Embryonic facial prominence (tissue), 1 donor: ENCODE data around the gene MYBPC3.

Experiments used
- DNase-seq: peaks from one replicate; pipeline ENCODE4 v3.0.0-alpha.2; 2016; ENCODE audit errors: extremely low spot score

Gene MYBPC3

DNA sequence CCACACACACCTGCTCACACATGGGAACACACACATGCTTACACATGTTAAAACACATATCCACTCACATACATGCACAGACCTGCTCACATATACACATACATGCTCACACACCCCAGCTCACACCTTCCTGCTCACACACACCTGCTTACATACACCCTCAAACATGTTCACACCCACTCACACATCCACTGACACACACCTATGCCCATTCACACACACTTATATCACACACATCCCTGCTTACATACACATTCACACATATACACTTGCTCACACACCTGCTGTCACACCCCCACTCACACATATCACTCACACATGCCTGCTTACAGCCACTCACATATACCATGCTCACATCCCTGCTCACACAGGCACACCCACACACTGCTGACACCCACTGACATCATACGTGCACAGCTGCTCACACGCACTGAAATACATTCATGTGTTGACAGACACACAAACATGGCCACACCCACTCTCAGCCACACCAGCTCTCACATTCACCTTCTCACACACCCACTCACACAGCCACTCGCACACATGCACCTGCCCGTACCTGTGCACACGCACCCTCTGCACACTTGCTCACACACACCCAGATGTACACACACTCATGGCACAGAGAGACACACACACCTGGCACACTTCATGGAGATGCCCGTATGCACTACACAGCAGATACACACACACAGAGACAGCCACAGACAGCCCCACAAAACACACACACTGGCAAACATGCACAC, 5.7 kb upstream of the MYBPC3 start:
- DNase-seq: no peak

DNA sequence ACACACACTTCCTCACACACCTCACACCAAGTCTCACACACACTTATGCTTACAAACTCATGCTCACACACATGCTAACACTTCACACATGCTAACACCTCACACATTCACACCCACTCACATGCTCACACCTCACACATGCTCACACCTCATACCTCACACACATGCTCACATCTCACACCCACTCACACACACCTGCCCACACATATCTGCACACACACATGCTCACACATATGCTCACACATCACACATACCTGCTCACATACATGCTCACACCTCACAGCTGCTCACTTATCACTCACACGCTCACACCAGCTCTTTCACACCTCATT, 4.5 kb upstream of the MYBPC3 start:
- DNase-seq: no peak

DNA sequence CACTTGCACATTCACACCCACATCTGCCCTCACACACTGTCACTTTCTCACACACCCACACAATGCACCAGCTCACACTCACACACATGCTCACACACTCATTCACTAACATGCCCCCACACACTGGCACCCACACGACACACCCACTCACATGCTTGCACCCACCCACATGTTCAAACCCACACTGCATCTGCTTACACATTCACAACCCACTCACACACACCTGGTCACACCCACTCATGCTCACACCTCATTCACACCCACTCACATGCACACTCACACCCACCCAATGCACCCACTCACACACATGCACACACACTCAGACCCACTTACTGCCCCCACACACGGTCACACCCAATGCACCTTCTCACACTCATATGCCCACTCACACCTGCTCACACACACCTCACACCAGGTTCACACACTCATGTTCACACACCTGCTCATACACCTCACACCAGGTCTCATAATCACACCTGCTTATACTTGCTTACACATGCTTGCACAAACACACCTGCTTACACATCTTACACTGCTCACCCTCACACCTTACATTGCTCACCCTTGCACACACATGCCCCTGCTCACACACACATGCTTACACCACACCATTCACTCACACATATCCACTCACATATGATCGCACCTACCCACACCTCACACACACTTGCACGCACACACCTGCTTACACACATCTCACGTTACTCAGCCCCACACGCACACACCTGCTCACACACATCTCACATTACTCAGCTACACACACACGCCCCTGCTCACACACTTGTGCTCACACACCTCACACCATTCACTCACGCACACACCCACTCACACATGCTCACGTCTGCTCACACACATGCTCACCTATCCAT, 3.9 kb upstream of the MYBPC3 start:
- DNase-seq: no peak

DNA sequence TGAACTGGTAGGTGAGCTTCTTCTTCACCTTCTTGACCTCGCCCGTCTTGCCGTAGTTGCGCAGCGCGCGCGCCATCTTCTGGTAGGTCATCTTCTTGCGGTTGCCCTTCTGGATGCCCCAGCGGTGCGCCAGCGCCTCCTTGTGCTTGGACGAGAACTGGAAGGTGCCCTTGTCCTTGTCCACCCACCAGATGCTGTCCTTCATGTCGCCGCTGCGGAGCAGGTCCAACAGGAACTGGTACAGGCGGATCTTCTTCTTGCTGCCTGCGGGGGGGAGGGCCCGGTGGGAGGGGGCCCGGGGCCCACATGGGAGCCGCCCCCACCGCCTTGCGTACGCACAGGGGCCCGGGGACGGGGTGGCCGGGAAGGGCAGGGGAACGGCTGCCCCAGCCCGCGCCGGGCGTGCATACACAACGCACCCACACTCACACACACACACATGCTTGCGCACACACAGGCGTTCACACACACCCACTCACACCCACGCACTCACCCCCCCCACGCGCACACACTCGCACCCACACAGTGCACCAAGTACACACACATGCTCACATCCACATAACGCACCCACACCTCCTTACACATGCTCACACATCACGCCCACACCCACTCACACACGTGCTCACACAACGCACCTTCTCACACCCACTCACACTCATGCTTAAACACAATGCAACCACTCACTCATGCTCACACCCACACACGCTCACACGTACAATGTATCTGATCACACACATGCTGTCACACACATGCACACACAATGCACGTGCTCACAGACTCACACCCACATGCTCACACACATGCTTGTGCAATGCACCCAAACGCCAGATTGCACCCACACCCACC, 3.0 kb upstream of the MYBPC3 start:
- peak; percentile 41 for DNase-seq

DNA sequence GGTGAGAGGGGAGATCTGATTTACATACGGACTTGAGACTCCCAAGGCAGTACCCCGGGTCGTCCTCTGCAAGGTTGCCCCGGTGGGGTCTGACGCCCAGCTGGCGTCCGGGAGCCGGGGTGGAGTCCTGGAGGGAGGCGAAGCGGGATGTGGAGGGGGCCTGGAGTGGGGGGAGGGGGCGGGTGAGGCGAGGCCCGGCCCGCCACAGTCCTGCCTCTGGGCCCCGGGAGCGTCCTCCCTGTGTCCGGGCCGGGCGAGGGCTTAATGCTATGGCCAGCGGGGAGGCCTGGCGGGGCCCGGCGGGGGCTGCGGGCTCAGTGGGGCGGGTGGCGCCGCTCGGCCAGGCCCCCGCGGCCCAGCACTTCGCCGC, 2.4 kb upstream of the MYBPC3 start:
- DNase-seq: no peak

DNA sequence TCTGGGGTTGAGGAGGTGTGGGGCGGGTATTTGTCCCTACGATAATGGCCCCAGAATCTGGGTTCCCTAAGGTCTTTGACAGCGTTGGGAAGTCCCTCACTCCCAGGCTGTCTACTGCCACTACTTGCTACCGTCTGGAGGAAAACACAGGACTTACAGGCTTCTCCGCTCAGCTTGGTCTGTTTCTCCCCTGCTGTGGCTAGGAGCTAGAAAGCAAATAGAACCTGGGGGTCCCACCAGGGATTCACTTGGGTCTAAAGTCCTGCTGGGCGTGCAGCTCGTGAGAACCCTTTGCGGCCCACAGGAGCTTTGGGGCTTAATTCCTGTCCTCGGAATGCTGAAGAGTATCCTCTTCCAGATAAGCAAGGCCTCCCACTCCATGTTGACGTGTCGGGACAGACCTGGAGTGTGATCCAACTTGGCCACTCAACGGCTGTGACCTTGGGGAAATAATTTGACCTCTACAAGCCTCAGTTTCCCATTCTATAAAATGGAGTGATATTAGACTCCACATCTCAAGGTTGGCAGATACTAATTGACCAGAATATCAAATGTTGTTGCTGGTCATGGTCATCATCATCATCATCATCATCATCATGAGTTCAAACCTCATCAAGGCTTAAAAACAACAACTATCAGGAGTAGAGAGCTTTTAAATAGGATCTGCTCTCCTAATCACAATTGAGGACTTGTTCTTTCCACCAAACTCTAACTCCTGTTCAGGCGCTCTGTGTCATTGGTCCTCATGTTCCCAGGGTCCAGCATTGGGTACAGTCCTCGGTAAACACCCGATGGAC, 1.7 kb upstream of the MYBPC3 start:
- DNase-seq: no peak

DNA sequence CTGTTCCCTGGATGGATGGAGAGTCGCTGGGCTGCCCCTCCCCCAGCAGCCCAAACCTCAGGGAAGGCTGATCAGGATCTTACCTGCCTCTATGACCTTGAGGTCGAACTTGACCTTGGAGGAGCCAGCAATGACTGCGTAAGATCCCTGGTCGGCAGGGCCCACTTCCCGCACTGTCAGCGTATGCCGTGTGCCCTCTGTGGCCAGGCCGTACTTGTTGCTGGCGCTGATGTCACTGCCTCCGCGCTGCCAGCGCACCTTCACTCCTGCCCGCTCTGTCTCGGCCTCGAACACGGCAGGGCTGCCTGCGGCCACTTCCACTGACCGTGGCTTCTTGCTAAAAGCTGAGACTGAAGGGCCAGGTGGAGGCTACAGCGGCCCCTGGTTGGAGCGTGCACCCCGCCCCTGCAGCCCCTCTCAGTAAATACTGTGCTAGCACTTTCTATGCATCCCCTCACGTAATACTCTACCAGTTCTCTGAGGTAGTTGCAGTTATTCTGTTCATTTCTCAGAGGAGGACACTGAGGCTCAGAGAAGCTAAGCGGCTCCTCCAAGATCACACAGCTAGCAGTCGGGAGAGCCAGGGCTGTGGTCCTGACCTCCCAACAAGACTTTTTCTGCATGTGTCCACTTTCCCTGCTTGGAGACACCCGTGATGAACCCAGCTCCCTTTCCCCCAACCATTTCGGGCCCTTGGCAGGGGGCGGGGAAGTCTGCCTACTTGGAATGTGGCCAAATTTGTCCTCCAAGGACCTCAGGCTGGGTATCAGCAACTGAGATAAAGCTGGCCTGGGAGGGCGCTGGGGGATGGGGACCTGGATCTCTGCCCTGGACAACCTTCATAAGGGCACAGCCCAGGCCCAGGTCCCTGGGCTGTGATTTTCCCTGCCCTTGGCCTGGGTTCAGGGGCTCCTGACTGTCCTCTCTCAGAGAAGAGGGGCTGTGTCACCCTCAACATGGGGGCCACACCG, 1.1 kb downstream of the MYBPC3 start:
- DNase-seq: no peak

DNA sequence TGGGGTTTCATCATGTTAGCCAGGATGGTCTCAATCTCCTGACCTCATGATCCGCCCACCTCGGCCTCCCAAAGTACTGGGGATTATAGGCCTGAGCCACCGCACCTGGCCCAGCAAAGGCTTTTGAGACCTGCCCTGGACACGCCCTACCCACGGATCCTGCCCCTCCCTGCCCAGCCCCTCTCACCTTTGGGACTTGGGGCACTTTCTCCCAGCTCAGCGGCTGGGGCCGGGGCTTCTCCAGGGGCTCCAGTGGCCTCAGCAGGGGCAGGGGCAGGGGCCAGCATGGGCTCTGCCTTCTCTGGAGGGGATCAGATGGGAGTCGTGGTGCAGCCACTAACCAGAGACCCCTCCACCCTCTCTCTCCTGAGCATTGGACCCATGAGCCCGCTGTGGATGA, 2.2 kb downstream of the MYBPC3 start:
- DNase-seq: no peak

DNA sequence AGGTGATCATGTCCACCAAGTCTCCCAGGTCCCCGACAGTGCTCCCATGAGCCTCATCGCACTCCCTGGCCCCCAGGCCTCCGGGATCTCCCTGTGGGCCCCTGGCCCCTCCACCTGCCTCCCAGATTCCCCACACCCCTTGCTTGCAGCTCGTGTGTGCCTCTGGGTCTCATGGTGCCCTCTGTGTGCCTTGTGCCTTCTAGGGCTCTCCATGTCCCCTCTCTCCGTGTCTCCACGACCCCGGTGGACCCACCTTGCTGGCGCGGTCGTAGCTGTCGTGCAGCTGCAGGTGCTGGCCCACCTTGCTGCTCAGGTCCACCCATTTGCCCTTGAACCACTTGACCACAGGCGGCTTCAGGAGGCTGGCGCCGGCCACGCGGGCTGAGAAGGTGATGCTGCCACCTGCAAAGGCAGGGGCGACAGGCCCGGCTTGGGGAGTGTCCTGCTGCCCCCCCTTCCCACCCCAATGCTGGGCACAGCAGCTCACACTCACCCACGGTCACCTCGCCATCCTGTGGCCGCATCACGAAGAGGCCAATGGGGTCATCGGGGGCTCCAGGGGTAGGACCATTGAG, 2.9 kb downstream of the MYBPC3 start:
- DNase-seq: no peak

DNA sequence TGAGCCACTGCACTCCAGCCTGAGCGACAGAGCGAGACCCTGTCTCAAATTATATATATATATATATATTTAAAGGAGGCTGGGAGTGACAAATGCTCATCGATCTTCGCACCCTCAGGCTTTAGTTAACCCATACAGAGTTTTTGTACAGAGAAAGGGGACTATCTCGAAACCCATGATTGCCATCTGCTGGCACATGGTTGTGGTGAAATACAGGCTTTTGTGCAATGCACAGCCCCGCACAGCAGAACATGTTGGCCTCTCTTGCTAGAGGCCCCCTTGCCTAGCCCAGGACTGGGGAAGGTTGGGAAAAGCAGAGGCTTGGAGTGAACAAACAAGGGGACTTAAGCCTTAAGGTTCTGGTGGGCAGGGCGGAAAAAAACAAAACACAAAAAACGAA, 3.6 kb downstream of the MYBPC3 start:
- no peak for DNase-seq

DNA sequence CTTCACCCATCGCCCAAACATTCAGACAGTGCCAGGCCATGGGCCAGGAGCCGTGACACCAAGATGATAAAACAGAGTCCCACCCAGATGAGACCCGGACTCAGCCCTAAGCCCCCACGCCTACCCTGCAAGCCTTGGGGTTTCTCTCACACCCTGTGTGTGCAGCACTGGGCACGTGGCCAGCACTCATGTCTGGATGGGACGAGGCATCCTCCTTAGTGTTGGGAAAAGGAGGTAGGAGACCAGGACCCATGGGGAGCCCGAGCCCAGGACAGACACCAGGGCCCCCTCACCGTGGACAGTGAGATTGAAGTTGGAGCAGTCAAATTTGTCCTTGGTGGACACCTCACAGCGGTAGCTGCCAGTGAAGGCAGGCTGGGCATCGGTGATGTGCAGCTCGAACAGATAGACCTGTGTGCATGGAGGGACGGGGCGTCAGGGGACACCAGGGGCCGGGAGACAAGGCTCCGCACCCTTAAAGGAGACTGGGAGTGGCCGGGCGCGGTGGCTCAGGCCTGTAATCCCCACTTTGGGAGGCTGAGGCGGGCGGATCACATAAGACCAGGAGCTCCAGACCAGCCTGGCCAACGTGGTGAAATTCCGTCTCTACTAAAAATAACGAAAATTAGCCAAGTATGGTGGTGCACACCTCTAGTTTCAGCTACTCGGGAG, 4.2 kb downstream of the MYBPC3 start:
- DNase-seq: no peak

DNA sequence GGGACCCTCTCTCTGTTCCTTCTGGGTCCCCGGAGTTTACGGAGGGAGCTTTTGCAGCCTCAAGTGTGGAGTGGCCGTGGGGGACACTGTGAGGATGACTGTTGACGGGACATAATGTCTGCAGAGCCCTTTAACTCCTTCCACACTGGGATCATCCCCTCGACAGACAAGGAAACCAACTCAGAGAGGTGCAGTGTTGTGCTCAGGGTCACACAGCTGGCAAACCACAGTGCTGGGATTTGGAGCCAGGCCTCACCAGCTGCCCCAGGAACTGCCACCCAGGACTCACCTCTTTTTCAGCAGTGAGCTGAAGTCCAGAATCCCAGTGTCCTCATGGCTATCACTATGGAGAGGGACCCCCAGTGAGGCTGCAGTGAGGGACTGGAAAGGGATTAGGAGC, 5.4 kb downstream of the MYBPC3 start:
- no peak for DNase-seq

DNA sequence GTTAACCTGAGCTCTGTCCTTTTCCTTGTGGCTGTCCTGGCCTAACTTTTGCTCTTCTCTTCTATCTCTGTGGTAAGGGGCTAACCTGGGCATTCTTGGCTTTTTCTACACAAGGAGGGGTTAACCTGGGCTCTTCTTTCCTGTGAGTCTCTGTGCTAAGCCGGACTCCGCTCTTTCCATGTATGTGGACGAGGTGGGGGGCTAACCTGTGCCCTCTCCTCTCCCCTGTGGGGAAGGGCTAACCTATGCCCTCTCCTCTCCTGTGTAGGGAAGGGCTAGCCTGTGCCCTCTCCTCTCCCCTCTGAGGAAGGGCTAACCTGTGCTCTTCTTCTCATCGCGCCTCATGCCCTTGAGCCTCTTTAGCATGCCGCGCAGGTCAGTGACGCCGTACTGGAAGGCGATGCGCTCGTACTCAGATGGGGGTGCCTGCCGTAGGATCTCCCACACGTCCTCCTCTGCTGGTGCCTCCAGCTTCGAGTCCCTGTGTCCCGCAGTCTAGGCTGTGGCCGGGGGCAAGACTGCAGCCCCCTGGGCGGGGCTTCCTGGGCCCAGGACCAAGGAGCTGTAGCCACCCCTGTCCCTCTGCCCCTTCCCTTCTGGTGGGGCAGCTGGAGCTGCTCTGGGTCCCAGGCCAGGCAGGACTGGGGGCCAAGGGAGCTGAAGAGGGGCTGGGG, 6.5 kb downstream of the MYBPC3 start:
- DNase-seq: no peak

DNA sequence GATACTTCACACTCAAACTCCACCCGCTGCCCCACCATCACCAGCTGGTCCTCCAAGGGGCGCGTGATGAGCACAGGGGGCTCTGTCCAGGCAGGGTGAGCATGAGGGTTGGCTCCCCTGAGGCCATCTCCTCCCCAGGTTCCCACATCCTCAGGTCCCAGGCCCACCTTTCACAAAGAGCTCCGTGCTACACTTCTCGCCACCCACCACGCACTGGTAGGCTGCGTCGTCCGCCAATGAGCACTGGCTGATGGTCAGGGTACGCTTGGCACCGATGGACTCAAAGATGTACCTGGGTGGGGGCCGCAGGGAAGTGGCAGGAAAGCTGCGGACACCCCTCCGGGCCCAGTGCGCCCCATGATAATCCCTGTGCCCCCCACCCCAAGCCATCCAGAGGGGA, 9.6 kb downstream of the MYBPC3 start:
- DNase-seq: no peak

DNA sequence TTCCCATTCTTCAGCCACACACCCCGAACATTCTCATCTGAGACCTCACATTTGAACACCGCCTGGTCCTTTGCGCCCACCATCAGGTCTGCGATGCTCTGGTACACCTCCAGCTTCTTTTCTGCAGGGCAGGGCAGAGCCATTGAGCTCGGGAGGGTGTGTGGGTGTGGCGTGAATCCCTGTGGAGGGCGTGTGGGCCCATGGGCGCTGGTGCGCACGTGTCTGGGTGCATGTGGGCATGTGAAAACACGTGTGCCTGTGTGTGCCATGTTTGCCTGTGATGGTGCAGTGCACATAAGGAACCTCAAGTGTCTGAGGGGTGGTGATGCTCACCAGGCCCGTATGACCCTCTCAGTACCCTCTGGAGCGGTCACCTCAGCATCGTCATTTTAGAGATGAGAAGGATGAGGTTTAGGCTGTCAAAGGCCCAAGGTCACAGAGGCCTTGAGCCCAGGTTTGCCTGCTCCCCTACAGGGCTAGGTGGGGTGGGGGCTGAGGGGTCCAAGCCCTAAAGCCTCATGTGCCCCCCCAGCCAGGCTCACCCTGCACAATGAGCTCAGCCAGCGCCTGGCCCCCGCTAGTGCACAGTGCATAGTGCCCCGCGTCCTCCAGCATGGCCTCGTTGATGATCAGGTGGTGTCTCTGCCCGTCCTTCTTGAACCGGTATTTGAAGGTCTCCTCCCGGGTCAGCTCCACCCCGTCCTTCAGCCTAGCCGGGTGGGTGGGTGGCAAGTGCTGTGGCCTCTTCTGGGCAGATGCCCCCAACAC, 10.3 kb downstream of the MYBPC3 start:
- no peak for DNase-seq

DNA sequence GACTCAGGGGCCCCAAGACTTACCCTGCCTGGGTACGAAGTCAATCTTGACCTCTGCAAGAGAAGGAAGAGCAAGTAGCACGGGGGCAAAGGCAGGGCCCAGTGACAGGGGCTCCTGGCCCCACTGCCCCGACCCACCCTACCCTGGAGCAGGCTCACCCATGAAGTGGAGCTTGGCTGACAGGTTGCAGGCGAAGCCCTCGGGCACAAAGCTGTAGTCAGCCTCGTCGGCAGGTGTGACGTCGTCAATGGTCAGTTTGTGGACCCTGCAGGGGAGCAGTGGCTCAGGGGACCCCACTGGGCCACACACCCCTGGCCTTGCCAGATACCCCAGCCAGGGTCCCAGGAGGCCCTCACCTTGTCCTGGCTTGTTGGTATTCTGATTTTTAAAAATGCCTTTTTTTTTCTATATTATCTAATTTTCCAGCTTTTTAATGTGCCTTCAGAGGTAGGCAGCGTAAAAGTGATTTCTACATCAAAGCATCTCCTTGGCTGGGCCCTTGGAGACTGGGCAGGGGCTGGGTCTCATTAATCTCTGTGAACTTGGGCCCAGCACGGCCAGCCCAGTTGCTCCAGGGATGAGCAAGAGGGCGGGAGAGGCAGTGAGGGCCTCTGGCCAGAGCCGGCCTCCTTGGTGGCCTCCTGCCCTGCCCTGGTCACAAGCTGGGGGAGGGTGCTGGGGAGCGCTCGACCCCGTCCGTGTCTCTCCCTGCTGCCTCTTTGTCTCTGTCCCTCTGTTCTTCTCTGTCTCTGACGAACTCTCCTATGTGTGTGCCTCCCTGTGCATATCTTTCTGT, 11.3 kb downstream of the MYBPC3 start:
- no peak for DNase-seq

DNA sequence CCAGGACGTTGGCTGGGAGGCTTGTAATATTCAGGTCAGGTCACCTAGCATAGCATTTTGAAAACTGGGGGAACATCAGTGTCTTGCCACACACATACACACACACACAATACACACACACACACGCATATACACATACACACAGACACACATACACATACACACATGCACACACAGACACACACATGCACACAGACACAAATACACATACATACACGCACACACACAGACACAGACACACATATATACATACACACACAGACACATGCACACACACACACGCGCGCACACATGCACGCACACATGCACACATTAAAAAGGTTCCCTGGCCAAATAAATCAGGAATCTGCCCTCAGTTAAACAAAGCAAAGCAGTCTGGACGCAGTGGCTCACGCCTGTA, 12.5 kb downstream of the MYBPC3 start:
- no peak for DNase-seq
